Measurements from ENCODE around the gene KY. TPM values are rescaled to one million over a fixed set of nuclear protein-coding genes. Genes with fewer than 3 reads are reported as not detected.

The KY gene
- total and polyA plus RNA-seq, 2 donors (not counting 1 experiment from before 2014, with no cell fraction given), result under 0.01 to 0.12 TPM

DNA sequence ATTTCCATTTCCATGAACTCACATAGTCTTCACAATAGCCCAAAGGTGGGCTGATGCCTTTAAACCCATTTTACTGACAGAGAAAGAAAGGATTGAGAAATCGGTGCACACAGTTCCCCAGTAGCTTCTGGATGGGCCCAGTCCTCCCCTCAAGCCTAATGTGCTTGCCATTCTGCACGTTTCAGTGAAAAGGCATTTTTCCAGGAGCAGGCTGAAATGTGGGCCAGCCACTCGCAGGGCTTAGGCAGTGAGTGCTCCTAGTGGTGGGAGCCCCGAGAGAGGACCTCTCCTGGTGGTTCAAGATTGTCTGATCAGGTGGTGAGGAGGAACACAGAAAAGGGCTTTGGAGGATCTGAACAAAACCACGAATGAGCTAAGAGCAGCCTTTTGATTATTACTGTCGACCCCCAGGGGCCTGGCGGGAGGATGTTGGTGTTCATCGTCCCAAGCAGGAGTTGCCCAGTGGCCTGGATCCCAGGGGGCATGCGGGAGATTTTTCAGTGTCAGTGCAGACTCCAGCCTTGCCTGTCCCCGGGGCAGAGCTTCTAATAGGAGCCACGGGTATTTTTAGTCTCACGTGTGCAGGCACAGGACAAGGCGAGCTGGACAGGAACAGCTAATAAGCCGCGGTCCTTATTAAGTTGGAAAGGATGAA is 8.7 kb upstream of the KY start:
- Histone ChIP-seq H3K9ac (ENCODE audit: insufficient read depth, low read length) (no peak overlapping the region), H2AFZ (ENCODE audit: low read length) (no peak overlapping the region), H3K4me1 (ENCODE audit: control insufficient read depth, extremely low read depth, insufficient read depth, low read length) (no peaks in the 10 kb centered on the region), H3K27ac (ENCODE audit: insufficient read depth, low read length) (no peak overlapping the region), H3K79me2 (ENCODE audit: control insufficient read depth, insufficient read depth, low read length) (no peaks in the 10 kb centered on the region), H3K4me2 (ENCODE audit: extremely low read depth, insufficient read depth, low read length) (no peak overlapping the region), H3K27me3 (ENCODE audit: control insufficient read depth, insufficient read depth, low read length) (no peaks in the 10 kb centered on the region), H3K4me3 (replicated peaks in 1 of 4; ENCODE audit: control extremely low read depth in 1 of 4, insufficient read depth in 1 of 4, low read depth in 3 of 4, low read length in 4 of 4) (no peak overlapping the region), H4K20me1 (ENCODE audit: control insufficient read depth, extremely low read depth, insufficient read depth, low read length) (no peaks in the 10 kb centered on the region), H3K9me3 (ENCODE audit: control insufficient read depth, insufficient read depth, low read depth, low read length) (no peaks in the 10 kb centered on the region), H3K36me3 (ENCODE audit: control insufficient read depth, insufficient read depth, low read length) (no peaks in the 10 kb centered on the region)
- DNase-seq (ENCODE audit: low read depth in 2 of 2), result no peak
- TF ChIP-seq CTCF (conservative IDR thresholded peaks at IDR 0.05 in 1 of 2, IDR thresholded peaks at IDR 0.05 in 1 of 2; ENCODE audit: low read depth in 1 of 2, low read length in 2 of 2) (no peak), EZH2 (IDR thresholded peaks at IDR 0.05; ENCODE audit: low read length, missing control alignments) (no peak)

GRCh38 chr3:134658555-134658954 is 7.7 kb upstream of the KY start:
- H3K9me3 ChIP-seq (ENCODE audit: control insufficient read depth, insufficient read depth, low read depth, low read length), result no peaks in the 10 kb centered on the region
- no peaks in the 10 kb centered on the region for H4K20me1 ChIP-seq (ENCODE audit: control insufficient read depth, extremely low read depth, insufficient read depth, low read length)
- H3K4me3 ChIP-seq (replicated peaks in 1 of 4; ENCODE audit: control extremely low read depth in 1 of 4, insufficient read depth in 1 of 4, low read depth in 3 of 4, low read length in 4 of 4), result no peak overlapping the region
- H3K27ac ChIP-seq (ENCODE audit: insufficient read depth, low read length), result no peak overlapping the region
- H3K27me3 ChIP-seq (ENCODE audit: control insufficient read depth, insufficient read depth, low read length), result no peaks in the 10 kb centered on the region
- no peaks in the 10 kb centered on the region for H3K79me2 ChIP-seq (ENCODE audit: control insufficient read depth, insufficient read depth, low read length)
- no peak for TF ChIP-seq EZH2 (IDR thresholded peaks at IDR 0.05; ENCODE audit: low read length, missing control alignments)
- no peak for TF ChIP-seq CTCF (conservative IDR thresholded peaks at IDR 0.05 in 1 of 2, IDR thresholded peaks at IDR 0.05 in 1 of 2; ENCODE audit: low read depth in 1 of 2, low read length in 2 of 2)
- H3K4me1 ChIP-seq (ENCODE audit: control insufficient read depth, extremely low read depth, insufficient read depth, low read length), result no peaks in the 10 kb centered on the region
- no peak overlapping the region for H2AFZ ChIP-seq (ENCODE audit: low read length)
- H3K4me2 ChIP-seq (ENCODE audit: extremely low read depth, insufficient read depth, low read length), result no peak overlapping the region
- no peak for DNase-seq (ENCODE audit: low read depth in 2 of 2)
- H3K36me3 ChIP-seq (ENCODE audit: control insufficient read depth, insufficient read depth, low read length), result no peaks in the 10 kb centered on the region
- H3K9ac ChIP-seq (ENCODE audit: insufficient read depth, low read length), result no peak overlapping the region

DNA sequence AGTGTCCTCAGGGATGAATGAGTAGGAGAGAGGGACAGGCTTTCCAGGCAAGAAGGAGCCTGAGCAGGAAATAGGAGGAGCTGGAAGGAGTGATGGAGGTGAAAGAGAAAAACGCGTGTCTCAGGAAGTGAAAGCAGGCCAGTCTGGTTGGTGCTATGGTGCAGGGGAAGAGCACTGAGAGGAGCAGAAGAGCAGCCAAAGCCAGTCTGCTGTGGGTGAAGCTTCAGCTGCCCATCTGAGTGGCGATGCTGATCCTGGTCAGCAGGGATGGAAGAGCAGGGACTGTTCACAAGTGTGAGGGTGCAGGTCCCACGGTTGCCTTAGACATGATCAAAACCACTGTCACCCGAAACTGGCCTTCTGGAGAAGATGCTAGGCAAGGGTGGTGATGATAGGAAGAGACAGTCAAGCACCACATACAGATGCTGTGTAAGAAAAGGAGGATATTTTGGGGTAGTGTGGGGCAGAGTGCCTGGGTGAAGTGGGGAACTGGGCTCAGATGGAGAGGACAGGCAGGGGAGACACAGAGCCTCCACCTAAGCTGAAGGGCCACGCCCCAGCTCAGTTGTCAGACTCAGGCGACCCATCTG is 5.5 kb upstream of the KY start:
- Histone ChIP-seq H3K79me2 (ENCODE audit: control insufficient read depth, insufficient read depth, low read length) (no peaks in the 10 kb centered on the region), H3K4me1 (ENCODE audit: control insufficient read depth, extremely low read depth, insufficient read depth, low read length) (no peaks in the 10 kb centered on the region), H3K9me3 (ENCODE audit: control insufficient read depth, insufficient read depth, low read depth, low read length) (no peaks in the 10 kb centered on the region), H3K4me3 (replicated peaks in 1 of 4; ENCODE audit: control extremely low read depth in 1 of 4, insufficient read depth in 1 of 4, low read depth in 3 of 4, low read length in 4 of 4) (no peak overlapping the region), H3K27me3 (ENCODE audit: control insufficient read depth, insufficient read depth, low read length) (no peaks in the 10 kb centered on the region), H3K27ac (ENCODE audit: insufficient read depth, low read length) (no peak overlapping the region), H3K4me2 (ENCODE audit: extremely low read depth, insufficient read depth, low read length) (no peak overlapping the region), H4K20me1 (ENCODE audit: control insufficient read depth, extremely low read depth, insufficient read depth, low read length) (no peaks in the 10 kb centered on the region), H2AFZ (ENCODE audit: low read length) (no peak overlapping the region), H3K36me3 (ENCODE audit: control insufficient read depth, insufficient read depth, low read length) (no peaks in the 10 kb centered on the region), H3K9ac (ENCODE audit: insufficient read depth, low read length) (no peak overlapping the region)
- no peak for DNase-seq (ENCODE audit: low read depth in 2 of 2)
- TF ChIP-seq EZH2 (IDR thresholded peaks at IDR 0.05; ENCODE audit: low read length, missing control alignments) (no peak), CTCF (conservative IDR thresholded peaks at IDR 0.05 in 1 of 2, IDR thresholded peaks at IDR 0.05 in 1 of 2; ENCODE audit: low read depth in 1 of 2, low read length in 2 of 2) (no peak)

All from fibroblast of lung (primary cell).